PC-9 (cell line): ENCODE results near the gene GRM7. TPM values are rescaled to one million over a fixed set of nuclear protein-coding genes. Genes with fewer than 3 reads are reported as not detected.

ENCODE experiments used
- BruUV-seq: library from RNA; stranded (reverse); fragments of 400-500 nt; replicated peaks from 2 replicates; lab custom pipeline; 2021; lab: Mats Ljungman, UMichigan
- CTCF ChIA-PET: fragments of 300-600 bp; sonication (Branson Sonifier 250); formaldehyde crosslinking; loops from one replicate; lab custom pipeline; 2022; ENCODE audit warnings: antibody characterized with exemption; lab: Charles Lee
- POLR2A ChIA-PET: fragments of 300-600 bp; sonication (Branson Sonifier 250); formaldehyde crosslinking; loops from one replicate; lab custom pipeline; 2022; ENCODE audit warnings: antibody characterized with exemption; ENCODE audit not compliant: unreplicated experiment; lab: Charles Lee
- DNase-seq, 2 experiments: peaks; one replicate each; pipeline versions ENCODE4 v3.0.0 to v3.0.0-alpha.2; 2015 to 2022; ENCODE audit warnings: mixed read lengths in 1 of 2
- H2AFZ ChIP-seq: fragments of 200-600 bp; sonication (generic); 2 replicates; pipeline ENCODE4 v1.8.1; 2017; ENCODE audit warnings: antibody characterized with exemption
- H3F3A ChIP-seq: fragments of 200-600 bp; sonication (generic); 2 replicates; pipeline ENCODE4 v1.8.1; 2017; ENCODE audit warnings: antibody characterized with exemption, mild to moderate bottlenecking, low read depth; ENCODE audit not compliant: insufficient read depth
- H3K27ac ChIP-seq: fragments of 200-600 bp; sonication (generic); 2 replicates; pipeline ENCODE4 v1.6.1; 2016; ENCODE audit warnings: mixed run types
- H3K27me3 ChIP-seq: fragments of 200-600 bp; sonication (generic); 2 replicates; pipeline ENCODE4 v1.6.1; 2016; ENCODE audit warnings: low read depth, mixed run types; ENCODE audit not compliant: insufficient read depth
- H3K36me3 ChIP-seq: fragments of 200-600 bp; sonication (generic); 2 replicates; pipeline ENCODE4 v1.6.1; 2016; ENCODE audit warnings: low read depth, mixed run types
- H3K4me1 ChIP-seq: fragments of 200-600 bp; sonication (generic); replicated peaks from 2 replicates; pipeline ENCODE4 v1.6.1; 2016; ENCODE audit warnings: mixed run types; ENCODE audit not compliant: insufficient read depth
- H3K4me2 ChIP-seq: fragments of 200-600 bp; sonication (generic); 2 replicates; pipeline ENCODE4 v1.6.1; 2017; ENCODE audit warnings: mixed run types
- H3K4me3 ChIP-seq: fragments of 200-600 bp; sonication (generic); 2 replicates; pipeline ENCODE4 v1.6.1; 2016; ENCODE audit warnings: mixed run types
- H3K79me2 ChIP-seq: fragments of 200-600 bp; sonication (generic); 2 replicates; pipeline ENCODE4 v1.6.1; 2017; ENCODE audit warnings: low read depth, mixed run types
- H3K9me2 ChIP-seq: fragments of 200-600 bp; sonication (generic); 2 replicates; pipeline ENCODE4 v1.8.1; 2017; ENCODE audit warnings: mild to moderate bottlenecking; ENCODE audit not compliant: insufficient read depth
- H3K9me3 ChIP-seq: fragments of 200-600 bp; sonication (generic); 2 replicates; pipeline ENCODE4 v1.8.1; 2016; ENCODE audit warnings: low read depth; ENCODE audit not compliant: insufficient read depth
- H4K20me1 ChIP-seq: fragments of 200-600 bp; sonication (generic); 2 replicates; pipeline ENCODE4 v1.8.1; 2017; ENCODE audit not compliant: insufficient read depth
- CTCF ChIP-seq: fragments of 200-600 bp; sonication (generic); conservative IDR thresholded peaks from 2 replicates; pipeline ENCODE4 v1.6.1; 2017; ENCODE audit warnings: mixed run types, antibody characterized with exemption, mild to moderate bottlenecking, moderate library complexity
- EZH2 ChIP-seq: fragments of 200-600 bp; sonication (generic); IDR thresholded peaks from 2 replicates; pipeline ENCODE4 v1.8.0; 2017; ENCODE audit warnings: antibody characterized with exemption, low read depth
- intact Hi-C: fragments of 100-400 bp; cut with micrococcal nuclease; formaldehyde crosslinking; loops from one replicate; pipeline ENCODE4 v1.10.0; 2022; ENCODE audit not compliant: unreplicated experiment
- total RNA-seq: library from RNA; stranded (reverse); gene quantifications from 2 replicates; pipeline ENCODE4 v1.2.3, GENCODE V29; 2021

Gene GRM7
- total RNA-seq, 1 experiment from 2014 or later, result not detected

GRCh38 chr3:7288133-7288532 is 427.2 kb downstream of the GRM7 start:
- TF ChIP-seq EZH2 (no peak), CTCF (no peak)
- Histone ChIP-seq H3K36me3 (no peaks in the 10 kb centered on the region), H3K27me3 (no peaks in the 10 kb centered on the region), H3K4me1 (no peaks in the 10 kb centered on the region), H3F3A (no peaks in the 10 kb centered on the region), H3K9me3 (no peaks in the 10 kb centered on the region), H3K4me3 (no peak overlapping the region), H4K20me1 (no peaks in the 10 kb centered on the region), H3K79me2 (no peaks in the 10 kb centered on the region), H3K27ac (no peak overlapping the region), H2AFZ (no peak overlapping the region), H3K9me2 (no peaks in the 10 kb centered on the region), H3K4me2 (no peak overlapping the region)
- POLR2A ChIA-PET, result no interaction called here
- BruUV-seq, result no TSS peak
- CTCF ChIA-PET, result no interaction called here
- intact Hi-C loops, result no loop called here
- DNase-seq, result no peak

GRCh38 chr3:7289121-7289520 is 428.2 kb downstream of the GRM7 start:
- no peaks in the 10 kb centered on the region for H3K79me2 ChIP-seq
- no peak overlapping the region for H3K27ac ChIP-seq
- DNase-seq, result no peak
- no peaks in the 10 kb centered on the region for H3K27me3 ChIP-seq
- POLR2A ChIA-PET, result no interaction called here
- TF ChIP-seq CTCF (no peak), EZH2 (no peak)
- no peak overlapping the region for H2AFZ ChIP-seq
- no peaks in the 10 kb centered on the region for H3K9me2 ChIP-seq
- BruUV-seq, result no TSS peak
- H3K9me3 ChIP-seq, result no peaks in the 10 kb centered on the region
- CTCF ChIA-PET, result no interaction called here
- no peaks in the 10 kb centered on the region for H4K20me1 ChIP-seq
- intact Hi-C loops, result no loop called here
- no peaks in the 10 kb centered on the region for H3K4me1 ChIP-seq
- H3K4me2 ChIP-seq, result no peak overlapping the region
- H3K36me3 ChIP-seq, result no peaks in the 10 kb centered on the region
- H3K4me3 ChIP-seq, result no peak overlapping the region
- no peaks in the 10 kb centered on the region for H3F3A ChIP-seq

GRCh38 chr3:7290077-7290825 is 429.3 kb downstream of the GRM7 start:
- Histone ChIP-seq H2AFZ (no peak overlapping the region), H3K4me2 (no peak overlapping the region), H3K27me3 (no peaks in the 10 kb centered on the region), H3K79me2 (no peaks in the 10 kb centered on the region), H3K9me3 (no peaks in the 10 kb centered on the region), H3K4me1 (no peaks in the 10 kb centered on the region), H3K9me2 (no peaks in the 10 kb centered on the region), H3K4me3 (no peak overlapping the region), H3K27ac (no peak overlapping the region), H3F3A (no peaks in the 10 kb centered on the region), H4K20me1 (no peaks in the 10 kb centered on the region), H3K36me3 (no peaks in the 10 kb centered on the region)
- no TSS peak for BruUV-seq
- intact Hi-C loops, result no loop called here
- DNase-seq, result no peak
- TF ChIP-seq CTCF (no peak), EZH2 (no peak)
- ChIA-PET CTCF (no interaction called here), POLR2A (no interaction called here)
